IMR-90 (cell line): ENCODE results near the gene PSMD11. TPM values are rescaled to one million over a fixed set of nuclear protein-coding genes. Genes with fewer than 3 reads are reported as not detected.

Experiments used
- ATAC-seq: fragments of 200-7000 bp; cut with Tn5 transposase; 2 replicates; pipeline ENCODE4 v1.9.1; 2020; ENCODE audit warnings: low read depth, mild to moderate bottlenecking, moderate library complexity
- BruUV-seq: library from RNA; stranded (reverse); fragments of 400-500 nt; replicated peaks from 2 replicates; lab custom pipeline; 2021; lab: Mats Ljungman, UMichigan
- CTCF ChIA-PET: fragments of 300-600 bp; formaldehyde crosslinking; extraction: SDS; loops from one replicate; lab custom pipeline; 2021; ENCODE audit warnings: antibody characterized with exemption; lab: Yijun Ruan, JAX
- POLR2A ChIA-PET: fragments of 300-600 bp; sonication (Branson Sonifier 250); formaldehyde crosslinking; loops from one replicate; lab custom pipeline; 2022; ENCODE audit warnings: antibody characterized with exemption; ENCODE audit not compliant: unreplicated experiment; lab: Charles Lee
- DNase-seq: peaks from one replicate; pipeline ENCODE4 v3.0.0; 2013
- H2AFZ ChIP-seq: replicated peaks from 2 replicates; pipeline ENCODE3; 2013; ENCODE audit warnings: low read length, mild to moderate bottlenecking; ENCODE audit not compliant: poor library complexity
- H2AK5ac ChIP-seq: 2 replicates; pipeline ENCODE4 v1.6.1; 2013; ENCODE audit warnings: low read depth, low read length, inconsistent platforms
- H2AK9ac ChIP-seq: replicated peaks from 2 replicates; pipeline ENCODE3; 2013; ENCODE audit warnings: mild to moderate bottlenecking, low read depth, low read length, moderate library complexity; ENCODE audit not compliant: poor library complexity
- H2BK120ac ChIP-seq: 2 replicates; pipeline ENCODE4 v1.6.1; 2013; ENCODE audit warnings: low read depth, low read length, inconsistent platforms
- H2BK15ac ChIP-seq: 3 replicates; pipeline ENCODE4 v1.6.1; 2013; ENCODE audit warnings: low read depth, low read length, inconsistent platforms
- H2BK20ac ChIP-seq: 2 replicates; pipeline ENCODE4 v1.6.1; 2013; ENCODE audit warnings: low read depth, mild to moderate bottlenecking, inconsistent platforms, low read length, moderate library complexity
- H2BK5ac ChIP-seq: 2 replicates; pipeline ENCODE4 v1.6.1; 2013; ENCODE audit warnings: mild to moderate bottlenecking, low read depth, low read length, inconsistent platforms; ENCODE audit not compliant: poor library complexity, severe bottlenecking
- H3K14ac ChIP-seq: replicated peaks from 2 replicates; pipeline ENCODE4 v1.6.1; 2013; ENCODE audit warnings: low read depth, low read length, inconsistent platforms
- H3K18ac ChIP-seq: 2 replicates; pipeline ENCODE4 v1.6.1; 2013; ENCODE audit warnings: low read depth, low read length, control low read depth
- H3K23ac ChIP-seq: 2 replicates; pipeline ENCODE4 v1.6.1; 2013; ENCODE audit warnings: low read depth, low read length, inconsistent platforms
- H3K27ac ChIP-seq: 2 replicates; pipeline ENCODE4 v1.5.1; 2013; ENCODE audit warnings: mild to moderate bottlenecking, control low read depth, low read length; ENCODE audit not compliant: insufficient read depth
- H3K27me3 ChIP-seq: 2 replicates; pipeline ENCODE4 v1.6.1; 2013; ENCODE audit warnings: low read length; ENCODE audit not compliant: control insufficient read depth, insufficient read depth
- H3K36me3 ChIP-seq: 2 replicates; pipeline ENCODE4 v1.6.1; 2013; ENCODE audit warnings: low read length, mixed read lengths; ENCODE audit not compliant: control insufficient read depth, insufficient read depth
- H3K4ac ChIP-seq: 2 replicates; pipeline ENCODE4 v1.6.1; 2013; ENCODE audit warnings: low read depth, low read length, inconsistent platforms
- H3K4me1 ChIP-seq: 2 replicates; pipeline ENCODE4 v1.6.1; 2013; ENCODE audit warnings: low read length, mixed read lengths; ENCODE audit not compliant: control insufficient read depth, insufficient read depth
- H3K4me2 ChIP-seq: 2 replicates; pipeline ENCODE4 v1.6.1; 2013; ENCODE audit warnings: low read depth, mild to moderate bottlenecking, control low read depth, low read length, moderate library complexity
- H3K4me3 ChIP-seq: 2 replicates; pipeline ENCODE4 v1.5.1; 2013; ENCODE audit warnings: low read depth, mild to moderate bottlenecking, control low read depth, low read length, moderate library complexity; ENCODE audit not compliant: insufficient read depth
- H3K56ac ChIP-seq: 2 replicates; pipeline ENCODE4 v1.6.1; 2013; ENCODE audit warnings: low read length, inconsistent platforms; ENCODE audit not compliant: insufficient read depth; ENCODE audit errors: extremely low read depth
- H3K79me1 ChIP-seq, 2 experiments: 2 replicates each; pipeline ENCODE4 v1.6.1; 2013; ENCODE audit warnings: low read length in 2 of 2, inconsistent platforms in 1 of 2, low read depth in 1 of 2
- H3K9ac ChIP-seq: 2 replicates; pipeline ENCODE4 v1.6.1; 2013; ENCODE audit warnings: low read depth, low read length, control low read depth
- H3K9me1 ChIP-seq: 2 replicates; pipeline ENCODE4 v1.6.1; 2013; ENCODE audit warnings: low read length, inconsistent platforms; ENCODE audit not compliant: insufficient read depth
- H3K9me3 ChIP-seq: 2 replicates; pipeline ENCODE4 v1.6.1; 2013; ENCODE audit warnings: low read length; ENCODE audit not compliant: control insufficient read depth, insufficient read depth
- H4K20me1 ChIP-seq: 2 replicates; pipeline ENCODE4 v1.6.1; 2013; ENCODE audit warnings: low read length, inconsistent platforms; ENCODE audit not compliant: insufficient read depth
- H4K5ac ChIP-seq: 2 replicates; pipeline ENCODE4 v1.6.1; 2013; ENCODE audit warnings: mild to moderate bottlenecking, low read depth, low read length, control low read depth
- H4K8ac ChIP-seq, 2 experiments: 2 replicates each; pipeline ENCODE4 v1.6.1; 2013; ENCODE audit warnings: low read depth in 2 of 2, low read length in 2 of 2, control low read depth in 1 of 2, inconsistent platforms in 1 of 2
- H4K91ac ChIP-seq: 2 replicates; pipeline ENCODE4 v1.6.1; 2013; ENCODE audit warnings: low read depth, low read length, inconsistent platforms; ENCODE audit not compliant: insufficient read depth
- BHLHE40 ChIP-seq: fragments of 150-350 bp; IDR thresholded peaks from 2 replicates; pipeline ENCODE4 v1.6.1; 2016; ENCODE audit warnings: mild to moderate bottlenecking, low read depth, low read length
- ELK1 ChIP-seq: fragments of 150-350 bp; IDR thresholded peaks from 2 replicates; pipeline ENCODE4 v1.6.1; 2016; ENCODE audit warnings: low read depth, mild to moderate bottlenecking, low read length, moderate library complexity, borderline replicate concordance
- NFE2L2 ChIP-seq: fragments of 150-350 bp; IDR thresholded peaks from 2 replicates; pipeline ENCODE4 v1.6.1; 2016; ENCODE audit warnings: low read depth, mild to moderate bottlenecking, low read length
- USF2 ChIP-seq: fragments of 150-350 bp; IDR thresholded peaks from 2 replicates; pipeline ENCODE4 v1.6.1; 2017; ENCODE audit warnings: mild to moderate bottlenecking, antibody characterized with exemption, low read length, low read depth
- WGBS, 2 experiments: methylation state at CpG; one replicate each; pipeline versions ENCODE4 v1.1.5 to v1.1.7; 2013; ENCODE audit warnings: missing lambda C conversion rate in 2 of 2; ENCODE audit not compliant: insufficient read length in 1 of 2; ENCODE audit errors: extremely low coverage in 2 of 2; 5-methylcytosine and 5-hydroxymethylcytosine counted together
- dilution Hi-C: fragments of 300-500 bp; cut with HindIII; formaldehyde crosslinking; loops from one replicate; pipeline ENCODE4 v1.14.3; 2018; ENCODE audit warnings: low sequenced_read_pairs; ENCODE audit not compliant: unreplicated experiment
- in situ Hi-C: fragments of 300-500 bp; cut with MboI; formaldehyde crosslinking; loops from 3 replicates; pipeline ENCODE4 v1.14.3; 2019; ENCODE audit warnings: low sequenced_read_pairs, inconsistent platforms, mixed read lengths
- intact Hi-C: fragments of 100-400 bp; cut with micrococcal nuclease; formaldehyde crosslinking; loops from 2 replicates; pipeline ENCODE4 v1.10.0; 2022
- polyA plus RNA-seq, 3 experiments: library from polyadenylated mRNA; depleted of rRNA; stranded (reverse); fragments of >200 nt; gene quantifications; 2 replicates each; pipeline ENCODE4 v1.2.3, GENCODE V29; 2012; ENCODE audit warnings: low replicate concordance in 1 of 3
- total RNA-seq: library from RNA; depleted of rRNA; stranded (reverse); fragments of >200 nt; gene quantifications from 2 replicates; pipeline ENCODE4 v1.2.3, GENCODE V29; 2012

The PSMD11 gene
- total and polyA plus RNA-seq, 2 of the 4 experiments (the other 2 are of a cell fraction): 64.7 to 85.9 TPM

- no peak overlapping the region for H2BK5ac ChIP-seq
- no TSS peak for BruUV-seq
These were observed 74.4 kb downstream of the PSMD11 start for GRCh38 chr17:32518646-32519227.

More at GRCh38 chr17:32518646-32519227, 74.4 kb downstream of the PSMD11 start:
- Histone ChIP-seq H2BK20ac (no peak overlapping the region), H4K8ac (no peak overlapping the region; a peak in 1 of 4 replicates), H3K4me3 (peak overlapping the region; percentile 34; the same call in 1 of the 2 replicates), H3K56ac (no peak overlapping the region), H3K9me3 (no peaks in the 10 kb centered on the region), H2AK9ac (no peak overlapping the region), H2BK120ac (no peak overlapping the region), H3K23ac (no peak overlapping the region), H3K14ac (no peak overlapping the region), H3K4ac (no peak overlapping the region), H2AK5ac (no peak overlapping the region), H4K20me1 (no peaks in the 10 kb centered on the region), H4K91ac (no peak overlapping the region), H4K5ac (no peak overlapping the region), H3K4me1 (no peaks in the 10 kb centered on the region; the same call in 1 of the 2 replicates), H3K18ac (no peak overlapping the region), H2BK15ac (no peak overlapping the region), H3K79me1 (no peaks in the 10 kb centered on the region), H2AFZ (peak overlapping the region; percentile 87), H3K4me2 (peak overlapping the region; percentile 11; the same call in 1 of the 2 replicates), H3K9me1 (0 out of 2 replicates have a peak, but pooled peaks cover 2% of the 10 kb centered on the region), H3K27ac (no peak overlapping the region), H3K36me3 (no peaks in the 10 kb centered on the region), H3K27me3 (peaks cover 19% of the 10 kb centered on the region), H3K9ac (no peak overlapping the region)
- WGBS, 2 experiments: 18% methylated on average over 9 of the region's 31 CpGs; no CpG with 5 or more reads in 1 of the 2 experiments
- ATAC-seq: no peak
- in situ Hi-C loops: no loop called here
- dilution Hi-C loops: no loop called here
- CTCF ChIA-PET: no interaction called here
- DNase-seq: no peak
- intact Hi-C loops: no loop called here
- TF ChIP-seq BHLHE40 (no peak), NFE2L2 (no peak), ELK1 (no peak), USF2 (no peak)
- POLR2A ChIA-PET: no interaction called here
